HepG2 (cell line): Measurements from ENCODE around the gene KATNB1. TPM values are rescaled to one million over a fixed set of nuclear protein-coding genes. Genes with fewer than 3 reads are reported as not detected.

Experiments
- CENPX ChIP-seq: sonication (generic); formaldehyde crosslinking; IDR thresholded peaks from 2 replicates; pipeline ENCODE4 v1.9.0; 2021; ENCODE audit warnings: mild to moderate bottlenecking, missing genetic modification reagents, moderate library complexity
- HMG20A ChIP-seq: IDR thresholded peaks from 2 replicates; pipeline ENCODE4 v1.6.1; 2016; ENCODE audit warnings: borderline replicate concordance
- MAFF ChIP-seq: IDR thresholded peaks from 2 replicates; pipeline ENCODE4 v1.6.1; 2011; ENCODE audit warnings: low read depth, low read length, improper control_type of control experiment
- NONO ChIP-seq, 2 experiments: fragments of 450-650 bp in 1 of 2; sonication (generic) in 1 of 2; formaldehyde crosslinking in 1 of 2; IDR thresholded peaks in 1 of 2; conservative IDR thresholded peaks in 1 of 2; 2 replicates each; pipeline versions ENCODE4 v1.6.1 to v1.8.0; 2017 to 2022; ENCODE audit warnings: mild to moderate bottlenecking in 1 of 2, missing genetic modification reagents in 1 of 2, moderate library complexity in 1 of 2
- PAWR ChIP-seq: sonication (generic); formaldehyde crosslinking; IDR thresholded peaks from 2 replicates; pipeline ENCODE4 v1.4.0; 2020; ENCODE audit warnings: missing genetic modification reagents, mild to moderate bottlenecking, borderline replicate concordance
- PHF21A ChIP-seq: sonication (generic); formaldehyde crosslinking; IDR thresholded peaks from 2 replicates; pipeline ENCODE4 v1.5.0; 2020; ENCODE audit warnings: mild to moderate bottlenecking, missing genetic modification reagents
- PHF8 ChIP-seq: sonication (generic); formaldehyde crosslinking; IDR thresholded peaks from 2 replicates; pipeline ENCODE4 v1.5.0; 2020; ENCODE audit warnings: missing genetic modification reagents
- RFX3 ChIP-seq: IDR thresholded peaks from 2 replicates; pipeline ENCODE4 v1.6.1; 2016; ENCODE audit warnings: missing biosample characterization, missing genetic modification reagents
- TCF12 ChIP-seq, 2 experiments: fragments of 450-650 bp in 1 of 2; sonication (generic) in 1 of 2; formaldehyde crosslinking in 1 of 2; IDR thresholded peaks; 2 replicates each; pipeline versions ENCODE4 v1.6.1 to v1.8.0; 2017 to 2022; ENCODE audit warnings: antibody characterized with exemption in 1 of 2, mild to moderate bottlenecking in 1 of 2, missing genetic modification reagents in 1 of 2, moderate library complexity in 1 of 2
- ZMYM4 ChIP-seq: sonication (generic); formaldehyde crosslinking; IDR thresholded peaks from 2 replicates; pipeline ENCODE4 v1.8.1; 2023; ENCODE audit warnings: mild to moderate bottlenecking, missing genetic modification reagents
- ZNF331 ChIP-seq: sonication (generic); formaldehyde crosslinking; IDR thresholded peaks from 2 replicates; pipeline ENCODE4 v1.4.0; 2020; ENCODE audit warnings: missing genetic modification reagents
- ZNF484 ChIP-seq: sonication (generic); formaldehyde crosslinking; IDR thresholded peaks from 2 replicates; pipeline ENCODE4 v1.5.1; 2020; ENCODE audit warnings: mild to moderate bottlenecking, low read depth, missing genetic modification reagents, borderline replicate concordance
- ZNF564 ChIP-seq: sonication (generic); formaldehyde crosslinking; IDR thresholded peaks from 2 replicates; pipeline ENCODE4 v1.8.1; 2023; ENCODE audit warnings: mild to moderate bottlenecking, missing genetic modification reagents
- ZNF644 ChIP-seq: IDR thresholded peaks from 2 replicates; pipeline ENCODE4 v1.6.1; 2016; ENCODE audit warnings: low read depth
- ZNF776 ChIP-seq: sonication (generic); formaldehyde crosslinking; IDR thresholded peaks from 2 replicates; pipeline ENCODE4 v1.4.0; 2020; ENCODE audit warnings: mild to moderate bottlenecking, missing genetic modification reagents
- ZNF878 ChIP-seq: sonication (generic); formaldehyde crosslinking; IDR thresholded peaks from 2 replicates; pipeline ENCODE4 v1.8.1; 2023; ENCODE audit warnings: mild to moderate bottlenecking, missing genetic modification reagents, moderate library complexity
- polyA plus RNA-seq, 8 experiments: library from polyadenylated mRNA; depleted of rRNA in 3 of 8; stranded (reverse) in 7 of 8; unstranded in 1 of 8; fragments of >200 nt; fragmentation: Illumina TruSeq in 4 of 8; extraction: Trizol in 4 of 8; gene quantifications; 2 replicates each; pipeline versions ENCODE4 v1.2.1 to v1.2.3, GENCODE V29; 2011 to 2016; ENCODE audit warnings: low read depth in 4 of 8, missing spikeins in 1 of 8, mixed read lengths in 1 of 8; ENCODE audit not compliant: insufficient read depth in 1 of 8
- total RNA-seq, 5 experiments: library from RNA; depleted of rRNA; stranded (reverse); fragments of >200 nt; fragmentation: Illumina TruSeq; extraction: Trizol; gene quantifications; 2 replicates each; pipeline ENCODE4 v1.2.3, GENCODE V29; 2016; ENCODE audit warnings: low read depth in 1 of 5
- TF ChIP-seq, protein P1 (sequence below): sonication (generic); formaldehyde crosslinking; IDR thresholded peaks from 2 replicates; pipeline ENCODE4 v1.8.0; 2023; ENCODE audit warnings: mild to moderate bottlenecking, missing genetic modification reagents
- TF ChIP-seq, protein P2 (sequence below): sonication (generic); formaldehyde crosslinking; conservative IDR thresholded peaks from 2 replicates; pipeline ENCODE4 v1.4.0; 2020; ENCODE audit warnings: mild to moderate bottlenecking, missing genetic modification reagents, moderate library complexity
- TF ChIP-seq, protein P3 (sequence below): sonication (generic); formaldehyde crosslinking; IDR thresholded peaks from 2 replicates; pipeline ENCODE4; 2020; ENCODE audit warnings: missing genetic modification reagents, mild to moderate bottlenecking, borderline replicate concordance
- TF ChIP-seq, protein P4 (sequence below): sonication (generic); formaldehyde crosslinking; IDR thresholded peaks from 2 replicates; pipeline ENCODE4 v1.4.0; 2020; ENCODE audit warnings: missing genetic modification reagents, borderline replicate concordance

KATNB1 gene
- total and polyA plus RNA-seq, 2 of the 13 experiments (the other 11 are each of a cell fraction or from before 2014, with no cell fraction given), result 31.5 to 43.5 TPM

DNA sequence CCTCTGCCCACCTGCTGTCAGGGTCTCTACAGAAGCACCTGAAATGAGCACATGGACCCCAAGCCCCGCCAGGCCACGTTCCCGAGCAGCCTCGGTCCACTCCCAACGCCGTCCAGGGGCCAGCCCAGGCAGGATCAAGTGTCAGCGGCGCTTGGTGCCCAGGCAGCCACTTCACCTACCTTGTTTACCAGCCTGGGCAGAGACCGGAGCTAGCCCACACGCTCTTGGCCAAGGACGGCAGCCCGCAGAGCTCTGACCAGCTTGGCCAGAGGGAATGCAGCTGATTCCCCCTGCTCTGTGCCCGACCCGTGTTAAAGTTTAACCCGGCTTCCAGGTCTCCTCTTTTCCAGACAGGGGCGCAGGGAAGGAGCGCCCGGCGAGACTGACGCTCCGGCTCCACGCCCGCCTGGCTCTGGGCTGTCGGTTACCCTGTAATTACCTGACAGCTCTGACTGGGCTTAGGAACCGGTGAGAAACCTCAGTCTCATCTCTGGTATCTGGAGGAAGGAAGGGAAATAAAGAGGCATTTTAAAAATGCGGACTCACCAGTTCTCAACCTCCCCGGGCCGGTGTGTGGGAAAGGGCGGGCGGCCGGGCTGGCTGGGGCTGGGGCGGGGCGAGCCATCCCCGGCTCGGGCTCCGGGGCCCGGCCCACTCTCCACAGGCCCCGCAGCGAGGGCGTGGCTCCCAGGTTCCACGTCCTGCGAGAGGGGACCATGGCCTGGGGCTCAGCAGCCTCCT is 62.1 kb downstream of the KATNB1 start (continued):
- no peak for TF ChIP-seq NONO (IDR thresholded peaks at IDR 0.05)
- peak; percentile 77 for TF ChIP-seq NONO (CRISPR knock-in tag; conservative IDR thresholded peaks at IDR 0.05)
- TF ChIP-seq ZNF644 (CRISPR knock-in tag), result 0 out of 2 replicates have a peak, but pooled peaks have one; percentile 19
- TF ChIP-seq, protein P1, sequence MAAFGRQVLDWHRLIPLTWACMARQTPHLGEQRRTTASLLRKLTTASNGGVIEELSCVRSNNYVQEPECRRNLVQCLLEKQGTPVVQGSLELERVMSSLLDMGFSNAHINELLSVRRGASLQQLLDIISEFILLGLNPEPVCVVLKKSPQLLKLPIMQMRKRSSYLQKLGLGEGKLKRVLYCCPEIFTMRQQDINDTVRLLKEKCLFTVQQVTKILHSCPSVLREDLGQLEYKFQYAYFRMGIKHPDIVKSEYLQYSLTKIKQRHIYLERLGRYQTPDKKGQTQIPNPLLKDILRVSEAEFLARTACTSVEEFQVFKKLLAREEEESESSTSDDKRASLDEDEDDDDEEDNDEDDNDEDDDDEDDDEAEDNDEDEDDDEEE, result peak; percentile 55; the same call in 1 of the 2 replicates
- no peak for TF ChIP-seq PAWR (CRISPR knock-in tag)
- peak; percentile 55 for TF ChIP-seq PHF8 (CRISPR knock-in tag)
- TF ChIP-seq, protein P2, sequence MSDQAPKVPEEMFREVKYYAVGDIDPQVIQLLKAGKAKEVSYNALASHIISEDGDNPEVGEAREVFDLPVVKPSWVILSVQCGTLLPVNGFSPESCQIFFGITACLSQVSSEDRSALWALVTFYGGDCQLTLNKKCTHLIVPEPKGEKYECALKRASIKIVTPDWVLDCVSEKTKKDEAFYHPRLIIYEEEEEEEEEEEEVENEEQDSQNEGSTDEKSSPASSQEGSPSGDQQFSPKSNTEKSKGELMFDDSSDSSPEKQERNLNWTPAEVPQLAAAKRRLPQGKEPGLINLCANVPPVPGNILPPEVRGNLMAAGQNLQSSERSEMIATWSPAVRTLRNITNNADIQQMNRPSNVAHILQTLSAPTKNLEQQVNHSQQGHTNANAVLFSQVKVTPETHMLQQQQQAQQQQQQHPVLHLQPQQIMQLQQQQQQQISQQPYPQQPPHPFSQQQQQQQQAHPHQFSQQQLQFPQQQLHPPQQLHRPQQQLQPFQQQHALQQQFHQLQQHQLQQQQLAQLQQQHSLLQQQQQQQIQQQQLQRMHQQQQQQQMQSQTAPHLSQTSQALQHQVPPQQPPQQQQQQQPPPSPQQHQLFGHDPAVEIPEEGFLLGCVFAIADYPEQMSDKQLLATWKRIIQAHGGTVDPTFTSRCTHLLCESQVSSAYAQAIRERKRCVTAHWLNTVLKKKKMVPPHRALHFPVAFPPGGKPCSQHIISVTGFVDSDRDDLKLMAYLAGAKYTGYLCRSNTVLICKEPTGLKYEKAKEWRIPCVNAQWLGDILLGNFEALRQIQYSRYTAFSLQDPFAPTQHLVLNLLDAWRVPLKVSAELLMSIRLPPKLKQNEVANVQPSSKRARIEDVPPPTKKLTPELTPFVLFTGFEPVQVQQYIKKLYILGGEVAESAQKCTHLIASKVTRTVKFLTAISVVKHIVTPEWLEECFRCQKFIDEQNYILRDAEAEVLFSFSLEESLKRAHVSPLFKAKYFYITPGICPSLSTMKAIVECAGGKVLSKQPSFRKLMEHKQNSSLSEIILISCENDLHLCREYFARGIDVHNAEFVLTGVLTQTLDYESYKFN (CRISPR knock-in tag), result peak; percentile 87
- no peak for TF ChIP-seq CENPX
- peak; percentile 50; the same call in 1 of the 2 replicates for TF ChIP-seq HMG20A
- TF ChIP-seq ZNF564 (CRISPR knock-in tag), result peak; percentile 34; the same call in 1 of the 2 replicates
- peak; percentile 95 for TF ChIP-seq PHF21A (CRISPR knock-in tag)
- peak; percentile 33; the same call in 1 of the 2 replicates for TF ChIP-seq MAFF
- TF ChIP-seq, protein P3, sequence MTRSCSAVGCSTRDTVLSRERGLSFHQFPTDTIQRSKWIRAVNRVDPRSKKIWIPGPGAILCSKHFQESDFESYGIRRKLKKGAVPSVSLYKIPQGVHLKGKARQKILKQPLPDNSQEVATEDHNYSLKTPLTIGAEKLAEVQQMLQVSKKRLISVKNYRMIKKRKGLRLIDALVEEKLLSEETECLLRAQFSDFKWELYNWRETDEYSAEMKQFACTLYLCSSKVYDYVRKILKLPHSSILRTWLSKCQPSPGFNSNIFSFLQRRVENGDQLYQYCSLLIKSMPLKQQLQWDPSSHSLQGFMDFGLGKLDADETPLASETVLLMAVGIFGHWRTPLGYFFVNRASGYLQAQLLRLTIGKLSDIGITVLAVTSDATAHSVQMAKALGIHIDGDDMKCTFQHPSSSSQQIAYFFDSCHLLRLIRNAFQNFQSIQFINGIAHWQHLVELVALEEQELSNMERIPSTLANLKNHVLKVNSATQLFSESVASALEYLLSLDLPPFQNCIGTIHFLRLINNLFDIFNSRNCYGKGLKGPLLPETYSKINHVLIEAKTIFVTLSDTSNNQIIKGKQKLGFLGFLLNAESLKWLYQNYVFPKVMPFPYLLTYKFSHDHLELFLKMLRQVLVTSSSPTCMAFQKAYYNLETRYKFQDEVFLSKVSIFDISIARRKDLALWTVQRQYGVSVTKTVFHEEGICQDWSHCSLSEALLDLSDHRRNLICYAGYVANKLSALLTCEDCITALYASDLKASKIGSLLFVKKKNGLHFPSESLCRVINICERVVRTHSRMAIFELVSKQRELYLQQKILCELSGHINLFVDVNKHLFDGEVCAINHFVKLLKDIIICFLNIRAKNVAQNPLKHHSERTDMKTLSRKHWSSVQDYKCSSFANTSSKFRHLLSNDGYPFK (CRISPR knock-in tag), result peak; percentile 33; the same call in 1 of the 2 replicates
- TF ChIP-seq ZNF878 (CRISPR knock-in tag), result no peak
- no peak for TF ChIP-seq TCF12 (IDR thresholded peaks at IDR 0.05)
- TF ChIP-seq TCF12 (CRISPR knock-in tag; IDR thresholded peaks at IDR 0.05), result 0 out of 2 replicates have a peak, but pooled peaks have one; percentile 38
- no peak for TF ChIP-seq RFX3 (CRISPR knock-in tag)
- 0 out of 2 replicates have a peak, but pooled peaks have one; percentile 14 for TF ChIP-seq ZNF484 (CRISPR knock-in tag)
- TF ChIP-seq, protein P4, sequence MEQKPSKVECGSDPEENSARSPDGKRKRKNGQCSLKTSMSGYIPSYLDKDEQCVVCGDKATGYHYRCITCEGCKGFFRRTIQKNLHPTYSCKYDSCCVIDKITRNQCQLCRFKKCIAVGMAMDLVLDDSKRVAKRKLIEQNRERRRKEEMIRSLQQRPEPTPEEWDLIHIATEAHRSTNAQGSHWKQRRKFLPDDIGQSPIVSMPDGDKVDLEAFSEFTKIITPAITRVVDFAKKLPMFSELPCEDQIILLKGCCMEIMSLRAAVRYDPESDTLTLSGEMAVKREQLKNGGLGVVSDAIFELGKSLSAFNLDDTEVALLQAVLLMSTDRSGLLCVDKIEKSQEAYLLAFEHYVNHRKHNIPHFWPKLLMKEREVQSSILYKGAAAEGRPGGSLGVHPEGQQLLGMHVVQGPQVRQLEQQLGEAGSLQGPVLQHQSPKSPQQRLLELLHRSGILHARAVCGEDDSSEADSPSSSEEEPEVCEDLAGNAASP (CRISPR knock-in tag), result peak; percentile 47; the same call in 1 of the 2 replicates
- TF ChIP-seq ZNF776, result peak; percentile 82; the same call in 1 of the 2 replicates
- peak; percentile 87 for TF ChIP-seq ZNF331 (CRISPR knock-in tag)
- TF ChIP-seq ZMYM4 (CRISPR knock-in tag), result peak; percentile 68
